WTC11 (cell line): ENCODE data around the gene ZNF565. TPM values are rescaled to one million over a fixed set of nuclear protein-coding genes. Genes with fewer than 3 reads are reported as not detected.

Source experiments
- ATAC-seq: fragments of 200-7000 bp; cut with Tn5 transposase; 2 replicates; pipeline ENCODE4 v1.10.0; 2021; ENCODE audit warnings: mild to moderate bottlenecking, moderate library complexity
- CTCF ChIA-PET: fragments of 300-600 bp; sonication (Branson Sonifier 250); formaldehyde crosslinking; loops from one replicate; lab custom pipeline; 2021; ENCODE audit warnings: antibody characterized with exemption; lab: Charles Lee
- POLR2A ChIA-PET: fragments of 350-600 bp; sonication (Branson Sonifier 250); formaldehyde crosslinking; loops from one replicate; lab custom pipeline; 2021; ENCODE audit warnings: antibody characterized with exemption; lab: Charles Lee
- DNase-seq: peaks from one replicate; pipeline ENCODE4 v3.0.0; 2021; ENCODE audit warnings: low spot score
- H3K27ac Mint-ChIP-seq: 2 replicates; pipeline ENCODE4 v1.8.0; 2021; ENCODE audit warnings: mixed read lengths
- H3K27me3 Mint-ChIP-seq: 2 replicates; pipeline ENCODE4 v1.8.0; 2021; ENCODE audit warnings: low read depth, mild to moderate bottlenecking, moderate library complexity, mixed read lengths
- H3K36me3 Mint-ChIP-seq: 2 replicates; pipeline ENCODE4 v1.8.0; 2021; ENCODE audit warnings: mixed read lengths
- H3K4me1 Mint-ChIP-seq: 2 replicates; pipeline ENCODE4 v1.8.0; 2022; ENCODE audit warnings: mixed read lengths
- H3K4me3 Mint-ChIP-seq: 2 replicates; pipeline ENCODE4 v1.8.0; 2021; ENCODE audit warnings: mild to moderate bottlenecking, moderate library complexity, mixed read lengths
- H3K9me3 Mint-ChIP-seq: 2 replicates; pipeline ENCODE4 v1.8.0; 2021; ENCODE audit warnings: mixed read lengths
- CDX4 ChIP-seq: fragments of 250-450 bp; sonication (Bioruptor Pico); IDR thresholded peaks from 2 replicates; pipeline ENCODE4 v1.9.0; 2021; ENCODE audit warnings: moderate library complexity, mild to moderate bottlenecking, inconsistent platforms, borderline replicate concordance
- ELF4 ChIP-seq: sonication (generic); formaldehyde crosslinking; IDR thresholded peaks from 2 replicates; pipeline ENCODE4 v1.8.1; 2022; ENCODE audit warnings: low read depth, mild to moderate bottlenecking, moderate library complexity, missing genetic modification reagents
- EMX1 ChIP-seq: fragments of 250-450 bp; sonication (Bioruptor Pico); IDR thresholded peaks from 2 replicates; pipeline ENCODE4 v1.8.0; 2021; ENCODE audit warnings: mild to moderate bottlenecking
- ESRRA ChIP-seq: sonication (generic); formaldehyde crosslinking; IDR thresholded peaks from 2 replicates; pipeline ENCODE4 v1.8.1; 2022; ENCODE audit warnings: mild to moderate bottlenecking, missing genetic modification reagents, borderline replicate concordance
- FOXP1 ChIP-seq: sonication (generic); formaldehyde crosslinking; IDR thresholded peaks from 2 replicates; pipeline ENCODE4 v1.8.0; 2022; ENCODE audit warnings: missing genetic modification reagents, mild to moderate bottlenecking, moderate library complexity, borderline replicate concordance
- GTF2I ChIP-seq: fragments of 250-450 bp; sonication (Bioruptor Pico); conservative IDR thresholded peaks from 2 replicates; pipeline ENCODE4 v1.4.0; 2021; ENCODE audit warnings: mild to moderate bottlenecking
- HMGA2 ChIP-seq: fragments of 250-450 bp; sonication (Bioruptor Pico); IDR thresholded peaks from 2 replicates; pipeline ENCODE4 v1.4.0; 2021; ENCODE audit warnings: mild to moderate bottlenecking, moderate library complexity
- HMGXB4 ChIP-seq: sonication (generic); formaldehyde crosslinking; IDR thresholded peaks from 2 replicates; pipeline ENCODE4 v1.8.1; 2023; ENCODE audit warnings: mild to moderate bottlenecking, moderate library complexity, missing genetic modification reagents
- IRF2 ChIP-seq: sonication (generic); formaldehyde crosslinking; IDR thresholded peaks from 2 replicates; pipeline ENCODE4 v1.8.0; 2022; ENCODE audit warnings: low read depth, missing genetic modification reagents, borderline replicate concordance
- MLX ChIP-seq: sonication (generic); formaldehyde crosslinking; IDR thresholded peaks from 2 replicates; pipeline ENCODE4 v1.8.1; 2023; ENCODE audit warnings: mild to moderate bottlenecking, missing genetic modification reagents, moderate library complexity
- MYBL2 ChIP-seq: sonication (generic); formaldehyde crosslinking; IDR thresholded peaks from 2 replicates; pipeline ENCODE4 v1.8.1; 2023; ENCODE audit warnings: mild to moderate bottlenecking, moderate library complexity, missing genetic modification reagents
- NFE2L1 ChIP-seq: sonication (generic); formaldehyde crosslinking; IDR thresholded peaks from 2 replicates; pipeline ENCODE4 v1.8.1; 2023; ENCODE audit warnings: missing genetic modification reagents
- RORB ChIP-seq: fragments of 250-450 bp; sonication (Bioruptor Pico); IDR thresholded peaks from 2 replicates; pipeline ENCODE4 v1.9.0; 2021; ENCODE audit warnings: mild to moderate bottlenecking
- SMAD3 ChIP-seq: sonication (generic); formaldehyde crosslinking; IDR thresholded peaks from 2 replicates; pipeline ENCODE4 v1.8.0; 2022; ENCODE audit warnings: missing genetic modification reagents, mild to moderate bottlenecking, borderline replicate concordance
- SMAD4 ChIP-seq: sonication (generic); formaldehyde crosslinking; IDR thresholded peaks from 2 replicates; pipeline ENCODE4 v1.8.0; 2022; ENCODE audit warnings: mild to moderate bottlenecking, missing genetic modification reagents
- SOX15 ChIP-seq: fragments of 250-450 bp; sonication (Bioruptor Pico); IDR thresholded peaks from 2 replicates; pipeline ENCODE4 v1.9.0; 2021; ENCODE audit warnings: mild to moderate bottlenecking
- ZBTB21 ChIP-seq: sonication (generic); formaldehyde crosslinking; IDR thresholded peaks from 2 replicates; pipeline ENCODE4 v1.8.1; 2023; ENCODE audit warnings: mild to moderate bottlenecking, missing genetic modification reagents, borderline replicate concordance
- ZNF138 ChIP-seq: sonication (generic); formaldehyde crosslinking; conservative IDR thresholded peaks from 2 replicates; pipeline ENCODE4 v1.8.1; 2022; ENCODE audit warnings: mild to moderate bottlenecking, moderate library complexity, missing genetic modification reagents
- ZNF263 ChIP-seq: sonication (generic); formaldehyde crosslinking; IDR thresholded peaks from 2 replicates; pipeline ENCODE4 v1.8.1; 2022; ENCODE audit warnings: low read depth, mild to moderate bottlenecking, moderate library complexity, missing genetic modification reagents
- ZNF416 ChIP-seq: fragments of 250-450 bp; sonication (Bioruptor Pico); IDR thresholded peaks from 2 replicates; pipeline ENCODE4 v1.9.0; 2021; ENCODE audit warnings: mild to moderate bottlenecking, inconsistent platforms
- ZNF423 ChIP-seq: fragments of 250-450 bp; sonication (Bioruptor Pico); IDR thresholded peaks from 2 replicates; pipeline ENCODE4 v2.1.2; 2022; ENCODE audit warnings: mild to moderate bottlenecking, moderate library complexity
- ZNF671 ChIP-seq: fragments of 250-450 bp; sonication (Bioruptor Pico); IDR thresholded peaks from 2 replicates; pipeline ENCODE4 v1.8.0; 2021; ENCODE audit warnings: mild to moderate bottlenecking
- total RNA-seq: library from RNA; stranded (reverse); gene quantifications from 3 replicates; pipeline ENCODE4 v1.2.3, GENCODE V29; 2021
- TF ChIP-seq, protein P1 (sequence below): sonication (generic); formaldehyde crosslinking; IDR thresholded peaks from 2 replicates; pipeline ENCODE4 v1.8.0; 2022; ENCODE audit warnings: mild to moderate bottlenecking, missing genetic modification reagents
- TF ChIP-seq, protein P2 (sequence below): sonication (generic); formaldehyde crosslinking; conservative IDR thresholded peaks from 2 replicates; pipeline ENCODE4 v1.8.1; 2023; ENCODE audit warnings: mild to moderate bottlenecking, low read depth, missing genetic modification reagents, moderate library complexity
- TF ChIP-seq, protein P3 (sequence below): sonication (generic); formaldehyde crosslinking; IDR thresholded peaks from 2 replicates; pipeline ENCODE4 v1.8.0; 2022; ENCODE audit warnings: missing genetic modification reagents

ZNF565 gene
- total RNA-seq, 1 experiment from 2014 or later, result 3.0 TPM

DNA sequence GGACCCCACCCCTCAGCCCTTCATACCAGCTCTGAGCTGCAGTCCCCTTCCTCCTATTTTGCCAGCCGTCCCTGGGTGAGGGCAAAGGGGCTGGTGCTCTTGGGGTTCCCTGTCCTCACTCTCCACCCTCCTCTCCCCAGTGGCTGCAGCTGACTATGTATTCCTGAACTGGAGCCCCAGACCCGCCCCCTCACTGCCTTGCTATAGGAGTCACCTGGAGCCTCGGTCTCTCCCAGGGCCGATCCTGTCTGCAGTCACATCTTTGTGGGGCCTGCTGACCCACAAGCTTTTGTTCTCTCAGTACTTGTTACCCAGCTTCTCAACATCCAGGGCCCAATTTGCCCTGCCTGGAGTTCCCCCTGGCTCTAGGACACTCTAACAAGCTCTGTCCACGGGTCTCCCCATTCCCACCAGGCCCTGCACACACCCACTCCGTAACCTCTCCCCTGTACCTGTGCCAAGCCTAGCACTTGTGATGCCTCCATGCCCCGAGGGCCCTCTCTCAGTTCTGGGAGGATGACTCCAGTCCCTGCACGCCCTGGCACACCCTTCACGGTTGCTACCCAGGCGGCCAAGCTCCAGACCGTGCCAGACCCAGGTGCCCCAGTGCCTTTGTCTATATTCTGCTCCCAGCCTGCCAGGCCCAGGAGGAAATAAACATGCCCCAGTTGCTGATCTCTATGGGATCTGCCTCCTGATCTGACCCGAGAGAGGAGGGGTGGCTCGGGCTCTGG is 64.6 kb downstream of the ZNF565 start:
- H3K9me3 Mint-ChIP-seq, result no peaks in the 10 kb centered on the region
- H3K4me1 Mint-ChIP-seq, result 0 out of 2 replicates have a peak, but pooled peaks cover 2% of the 10 kb centered on the region
- peaks cover 52% of the 10 kb centered on the region for H3K36me3 Mint-ChIP-seq
- no peak overlapping the region for H3K27ac Mint-ChIP-seq
- POLR2A ChIA-PET, result no interaction called here
- H3K4me3 Mint-ChIP-seq, result no peak overlapping the region
- ATAC-seq (no peak), DNase-seq (no peak)
- no peaks in the 10 kb centered on the region; the same call in 1 of the 2 replicates for H3K27me3 Mint-ChIP-seq
- TF ChIP-seq ZNF138 (CRISPR knock-in tag) (no peak), SMAD3 (CRISPR knock-in tag) (no peak), ZNF416 (CRISPR knock-in tag) (no peak), ZBTB21 (CRISPR knock-in tag) (no peak), HMGA2 (CRISPR knock-in tag) (no peak), CDX4 (CRISPR knock-in tag) (no peak), SOX15 (CRISPR knock-in tag) (no peak), ZNF671 (CRISPR knock-in tag) (no peak), SMAD4 (no peak), RORB (no peak), ELF4 (CRISPR knock-in tag) (no peak), MLX (CRISPR knock-in tag) (no peak), EMX1 (no peak), NFE2L1 (CRISPR knock-in tag) (no peak), IRF2 (no peak), ZNF263 (CRISPR knock-in tag) (no peak), GTF2I (CRISPR knock-in tag) (no peak), ZNF423 (CRISPR knock-in tag) (no peak)
- TF ChIP-seq, protein P1, sequence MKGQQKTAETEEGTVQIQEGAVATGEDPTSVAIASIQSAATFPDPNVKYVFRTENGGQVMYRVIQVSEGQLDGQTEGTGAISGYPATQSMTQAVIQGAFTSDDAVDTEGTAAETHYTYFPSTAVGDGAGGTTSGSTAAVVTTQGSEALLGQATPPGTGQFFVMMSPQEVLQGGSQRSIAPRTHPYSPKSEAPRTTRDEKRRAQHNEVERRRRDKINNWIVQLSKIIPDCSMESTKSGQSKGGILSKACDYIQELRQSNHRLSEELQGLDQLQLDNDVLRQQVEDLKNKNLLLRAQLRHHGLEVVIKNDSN, result no peak
- TF ChIP-seq, protein P2, sequence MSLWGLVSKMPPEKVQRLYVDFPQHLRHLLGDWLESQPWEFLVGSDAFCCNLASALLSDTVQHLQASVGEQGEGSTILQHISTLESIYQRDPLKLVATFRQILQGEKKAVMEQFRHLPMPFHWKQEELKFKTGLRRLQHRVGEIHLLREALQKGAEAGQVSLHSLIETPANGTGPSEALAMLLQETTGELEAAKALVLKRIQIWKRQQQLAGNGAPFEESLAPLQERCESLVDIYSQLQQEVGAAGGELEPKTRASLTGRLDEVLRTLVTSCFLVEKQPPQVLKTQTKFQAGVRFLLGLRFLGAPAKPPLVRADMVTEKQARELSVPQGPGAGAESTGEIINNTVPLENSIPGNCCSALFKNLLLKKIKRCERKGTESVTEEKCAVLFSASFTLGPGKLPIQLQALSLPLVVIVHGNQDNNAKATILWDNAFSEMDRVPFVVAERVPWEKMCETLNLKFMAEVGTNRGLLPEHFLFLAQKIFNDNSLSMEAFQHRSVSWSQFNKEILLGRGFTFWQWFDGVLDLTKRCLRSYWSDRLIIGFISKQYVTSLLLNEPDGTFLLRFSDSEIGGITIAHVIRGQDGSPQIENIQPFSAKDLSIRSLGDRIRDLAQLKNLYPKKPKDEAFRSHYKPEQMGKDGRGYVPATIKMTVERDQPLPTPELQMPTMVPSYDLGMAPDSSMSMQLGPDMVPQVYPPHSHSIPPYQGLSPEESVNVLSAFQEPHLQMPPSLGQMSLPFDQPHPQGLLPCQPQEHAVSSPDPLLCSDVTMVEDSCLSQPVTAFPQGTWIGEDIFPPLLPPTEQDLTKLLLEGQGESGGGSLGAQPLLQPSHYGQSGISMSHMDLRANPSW (CRISPR knock-in tag), result no peak
- CTCF ChIA-PET, result interaction anchor here (2.6 kb wide), 1 partner anchor 22 kb away, joined by 11 read pairs; no protein-coding TSS in a partner anchor

- H3K4me3 Mint-ChIP-seq, result no peak overlapping the region
- no peak for TF ChIP-seq HMGXB4 (CRISPR knock-in tag)
- TF ChIP-seq ESRRA (CRISPR knock-in tag), result no peak
- no peak for TF ChIP-seq MYBL2 (CRISPR knock-in tag)
- TF ChIP-seq FOXP1 (CRISPR knock-in tag), result no peak
- TF ChIP-seq, protein P3, sequence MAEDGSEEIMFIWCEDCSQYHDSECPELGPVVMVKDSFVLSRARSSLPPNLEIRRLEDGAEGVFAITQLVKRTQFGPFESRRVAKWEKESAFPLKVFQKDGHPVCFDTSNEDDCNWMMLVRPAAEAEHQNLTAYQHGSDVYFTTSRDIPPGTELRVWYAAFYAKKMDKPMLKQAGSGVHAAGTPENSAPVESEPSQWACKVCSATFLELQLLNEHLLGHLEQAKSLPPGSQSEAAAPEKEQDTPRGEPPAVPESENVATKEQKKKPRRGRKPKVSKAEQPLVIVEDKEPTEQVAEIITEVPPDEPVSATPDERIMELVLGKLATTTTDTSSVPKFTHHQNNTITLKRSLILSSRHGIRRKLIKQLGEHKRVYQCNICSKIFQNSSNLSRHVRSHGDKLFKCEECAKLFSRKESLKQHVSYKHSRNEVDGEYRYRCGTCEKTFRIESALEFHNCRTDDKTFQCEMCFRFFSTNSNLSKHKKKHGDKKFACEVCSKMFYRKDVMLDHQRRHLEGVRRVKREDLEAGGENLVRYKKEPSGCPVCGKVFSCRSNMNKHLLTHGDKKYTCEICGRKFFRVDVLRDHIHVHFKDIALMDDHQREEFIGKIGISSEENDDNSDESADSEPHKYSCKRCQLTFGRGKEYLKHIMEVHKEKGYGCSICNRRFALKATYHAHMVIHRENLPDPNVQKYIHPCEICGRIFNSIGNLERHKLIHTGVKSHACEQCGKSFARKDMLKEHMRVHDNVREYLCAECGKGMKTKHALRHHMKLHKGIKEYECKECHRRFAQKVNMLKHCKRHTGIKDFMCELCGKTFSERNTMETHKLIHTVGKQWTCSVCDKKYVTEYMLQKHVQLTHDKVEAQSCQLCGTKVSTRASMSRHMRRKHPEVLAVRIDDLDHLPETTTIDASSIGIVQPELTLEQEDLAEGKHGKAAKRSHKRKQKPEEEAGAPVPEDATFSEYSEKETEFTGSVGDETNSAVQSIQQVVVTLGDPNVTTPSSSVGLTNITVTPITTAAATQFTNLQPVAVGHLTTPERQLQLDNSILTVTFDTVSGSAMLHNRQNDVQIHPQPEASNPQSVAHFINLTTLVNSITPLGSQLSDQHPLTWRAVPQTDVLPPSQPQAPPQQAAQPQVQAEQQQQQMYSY (CRISPR knock-in tag), result no peak
- TF ChIP-seq NFE2L1 (CRISPR knock-in tag), result no peak
- TF ChIP-seq CDX4 (CRISPR knock-in tag), result no peak
- no peak for TF ChIP-seq SMAD4
- no peak for TF ChIP-seq ELF4 (CRISPR knock-in tag)
Measured at GRCh38 chr19:36144624-36145023, 69.8 kb downstream of the ZNF565 start.

More at GRCh38 chr19:36144624-36145023, 69.8 kb downstream of the ZNF565 start:
- Mint-ChIP-seq H3K9me3 (no peaks in the 10 kb centered on the region), H3K27me3 (no peaks in the 10 kb centered on the region; the same call in 1 of the 2 replicates), H3K36me3 (peaks cover 62% of the 10 kb centered on the region), H3K27ac (no peak overlapping the region), H3K4me1 (peaks cover 9% of the 10 kb centered on the region)
- ChIA-PET POLR2A (no interaction called here), CTCF (no interaction called here)
- ATAC-seq (no peak), DNase-seq (no peak)
